ENCODE results near the gene RPS6KB2.

RPS6KB2 gene

DNA sequence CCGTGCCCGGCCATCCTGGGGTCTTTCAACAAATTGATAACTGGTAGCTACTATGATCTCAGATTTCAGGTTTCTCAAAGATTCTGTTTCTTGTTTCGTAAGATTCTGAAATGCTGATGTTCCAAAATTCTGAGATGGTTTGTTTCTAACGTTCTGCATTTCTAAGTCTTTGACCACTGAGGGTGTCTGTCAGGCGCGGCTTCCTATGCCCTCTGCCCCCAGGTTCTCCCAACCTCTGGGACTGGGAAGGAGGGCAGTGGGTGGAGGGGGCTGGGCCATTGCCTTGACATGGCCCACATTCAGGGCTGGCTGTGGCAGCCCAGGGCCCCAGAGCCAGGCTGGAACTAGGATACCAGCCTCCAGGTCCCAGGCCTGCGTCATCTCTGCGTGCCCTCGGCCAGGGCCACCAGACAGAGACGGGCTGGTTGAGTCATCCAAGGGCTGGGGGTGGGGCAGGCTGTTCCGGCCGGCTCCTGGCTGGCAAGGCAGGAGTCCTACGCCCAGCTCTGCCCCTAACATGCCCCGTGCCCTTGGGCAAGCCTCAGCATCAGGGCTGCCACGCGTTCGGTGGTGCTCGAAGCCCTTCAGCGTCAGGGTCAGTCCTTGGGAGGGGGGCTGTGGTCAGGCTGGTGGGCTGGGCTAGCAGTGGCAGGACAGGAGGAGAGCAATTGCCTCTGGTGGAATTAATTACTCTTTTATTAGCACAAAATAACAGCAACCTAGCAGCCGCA, 35.6 kb downstream of the RPS6KB2 start:
- TF ChIP-seq FOXP2 (optimal IDR thresholded peaks at IDR 0.05; ENCODE audit: borderline replicate concordance, extremely low read depth, extremely low read length, insufficient read depth) (peak; percentile 63), POLR2AphosphoS5 (IDR thresholded peaks at IDR 0.05; ENCODE audit: low read depth, low read length) (no peak), TAF1 (IDR thresholded peaks at IDR 0.05; ENCODE audit: borderline replicate concordance, insufficient read depth, low read length) (no peak), SIN3A (IDR thresholded peaks at IDR 0.05; ENCODE audit: borderline replicate concordance, insufficient read depth, low read length) (no peak)
- TF ChIP-seq, protein P1, sequence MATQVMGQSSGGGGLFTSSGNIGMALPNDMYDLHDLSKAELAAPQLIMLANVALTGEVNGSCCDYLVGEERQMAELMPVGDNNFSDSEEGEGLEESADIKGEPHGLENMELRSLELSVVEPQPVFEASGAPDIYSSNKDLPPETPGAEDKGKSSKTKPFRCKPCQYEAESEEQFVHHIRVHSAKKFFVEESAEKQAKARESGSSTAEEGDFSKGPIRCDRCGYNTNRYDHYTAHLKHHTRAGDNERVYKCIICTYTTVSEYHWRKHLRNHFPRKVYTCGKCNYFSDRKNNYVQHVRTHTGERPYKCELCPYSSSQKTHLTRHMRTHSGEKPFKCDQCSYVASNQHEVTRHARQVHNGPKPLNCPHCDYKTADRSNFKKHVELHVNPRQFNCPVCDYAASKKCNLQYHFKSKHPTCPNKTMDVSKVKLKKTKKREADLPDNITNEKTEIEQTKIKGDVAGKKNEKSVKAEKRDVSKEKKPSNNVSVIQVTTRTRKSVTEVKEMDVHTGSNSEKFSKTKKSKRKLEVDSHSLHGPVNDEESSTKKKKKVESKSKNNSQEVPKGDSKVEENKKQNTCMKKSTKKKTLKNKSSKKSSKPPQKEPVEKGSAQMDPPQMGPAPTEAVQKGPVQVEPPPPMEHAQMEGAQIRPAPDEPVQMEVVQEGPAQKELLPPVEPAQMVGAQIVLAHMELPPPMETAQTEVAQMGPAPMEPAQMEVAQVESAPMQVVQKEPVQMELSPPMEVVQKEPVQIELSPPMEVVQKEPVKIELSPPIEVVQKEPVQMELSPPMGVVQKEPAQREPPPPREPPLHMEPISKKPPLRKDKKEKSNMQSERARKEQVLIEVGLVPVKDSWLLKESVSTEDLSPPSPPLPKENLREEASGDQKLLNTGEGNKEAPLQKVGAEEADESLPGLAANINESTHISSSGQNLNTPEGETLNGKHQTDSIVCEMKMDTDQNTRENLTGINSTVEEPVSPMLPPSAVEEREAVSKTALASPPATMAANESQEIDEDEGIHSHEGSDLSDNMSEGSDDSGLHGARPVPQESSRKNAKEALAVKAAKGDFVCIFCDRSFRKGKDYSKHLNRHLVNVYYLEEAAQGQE (IDR thresholded peaks at IDR 0.05; ENCODE audit: insufficient read depth in 1 of 2, low read depth in 2 of 2, low read length in 2 of 2): no peak

DNA sequence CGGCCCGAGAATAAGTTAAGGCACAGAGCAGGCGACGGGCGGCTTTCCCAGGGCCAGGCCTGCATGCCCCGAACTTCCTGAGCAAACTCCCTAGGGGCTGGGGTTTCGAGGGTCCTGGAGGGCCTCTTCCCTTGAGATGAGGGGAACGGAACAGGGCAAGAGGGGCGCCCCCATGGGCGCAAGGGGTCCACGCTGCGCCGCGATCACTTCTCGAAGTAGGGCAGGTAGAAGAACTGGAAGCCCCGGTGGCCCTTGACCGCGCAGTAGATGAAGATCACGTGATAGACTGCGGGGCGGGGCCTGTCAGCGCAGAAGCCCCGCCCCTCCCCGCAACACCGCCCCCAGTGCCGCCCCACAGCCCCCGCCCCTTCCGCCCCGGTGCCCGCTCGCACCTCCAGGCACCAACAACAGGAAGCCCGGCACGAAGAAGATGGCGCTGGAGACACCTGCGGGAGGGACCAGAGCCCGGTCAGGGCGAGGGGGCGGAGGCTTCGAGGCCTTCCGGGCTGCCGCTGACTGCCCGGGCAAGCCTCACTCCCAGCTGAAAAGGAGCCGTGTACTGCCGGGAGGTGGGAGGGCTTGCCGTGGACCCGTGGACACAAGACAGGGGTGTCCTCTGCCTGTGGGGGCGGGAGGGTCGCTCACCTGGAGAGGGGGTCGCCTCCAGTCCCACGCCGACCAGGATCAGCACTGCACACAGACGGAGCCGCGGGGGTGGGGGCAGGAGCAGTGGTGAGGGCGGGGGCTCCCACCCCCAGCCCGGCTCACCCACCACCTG, 36.3 kb downstream of the RPS6KB2 start:
- TF ChIP-seq TAF1 (IDR thresholded peaks at IDR 0.05; ENCODE audit: borderline replicate concordance, insufficient read depth, low read length) (0 out of 2 replicates have a peak, but pooled peaks have one; percentile 36), FOXP2 (optimal IDR thresholded peaks at IDR 0.05; ENCODE audit: borderline replicate concordance, extremely low read depth, extremely low read length, insufficient read depth) (no peak), SIN3A (IDR thresholded peaks at IDR 0.05; ENCODE audit: borderline replicate concordance, insufficient read depth, low read length) (no peak), POLR2AphosphoS5 (IDR thresholded peaks at IDR 0.05; ENCODE audit: low read depth, low read length) (peak; percentile 78)
- TF ChIP-seq, protein P1 (IDR thresholded peaks at IDR 0.05; ENCODE audit: insufficient read depth in 1 of 2, low read depth in 2 of 2, low read length in 2 of 2): no peak

DNA sequence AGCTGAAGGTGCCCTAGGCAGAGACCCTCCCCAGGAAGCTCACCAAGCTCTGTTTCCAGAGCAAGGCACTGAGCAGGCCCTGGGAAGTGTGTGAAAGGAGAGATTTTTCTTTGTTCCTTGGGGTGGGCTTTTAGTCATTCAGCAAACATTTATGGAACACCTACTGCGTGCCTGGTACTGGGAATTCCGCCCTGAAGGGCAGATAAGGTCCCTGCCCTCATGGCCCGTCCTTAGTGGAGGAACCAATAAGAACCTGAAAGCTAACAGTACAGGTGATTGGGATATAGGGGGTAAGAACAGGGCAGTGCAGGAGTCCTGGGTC, 36.9 kb downstream of the RPS6KB2 start:
- TF ChIP-seq SIN3A (IDR thresholded peaks at IDR 0.05; ENCODE audit: borderline replicate concordance, insufficient read depth, low read length) (no peak), POLR2AphosphoS5 (IDR thresholded peaks at IDR 0.05; ENCODE audit: low read depth, low read length) (no peak), TAF1 (IDR thresholded peaks at IDR 0.05; ENCODE audit: borderline replicate concordance, insufficient read depth, low read length) (no peak), FOXP2 (optimal IDR thresholded peaks at IDR 0.05; ENCODE audit: borderline replicate concordance, extremely low read depth, extremely low read length, insufficient read depth) (no peak)
- TF ChIP-seq, protein P1 (IDR thresholded peaks at IDR 0.05; ENCODE audit: insufficient read depth in 1 of 2, low read depth in 2 of 2, low read length in 2 of 2): no peak

DNA sequence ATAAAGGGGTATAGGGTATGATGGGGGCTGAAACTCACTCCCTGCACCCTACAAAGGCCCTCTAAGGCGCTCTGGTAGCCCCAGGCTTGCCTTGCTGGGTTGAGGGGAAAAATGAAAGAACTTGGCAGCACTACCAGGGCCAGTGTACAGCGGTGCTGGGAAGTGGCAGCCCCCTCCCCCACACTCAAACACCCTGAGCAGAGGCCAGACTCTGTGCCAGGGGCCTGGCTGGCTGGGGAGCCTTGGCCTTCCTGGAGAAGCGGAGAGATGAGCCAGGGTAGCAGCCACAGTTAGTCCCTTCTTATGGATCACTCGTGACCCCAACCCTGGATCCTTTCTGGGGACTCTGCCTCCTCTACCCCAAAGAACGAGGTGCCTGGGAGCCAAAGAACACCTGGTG, 38.1 kb downstream of the RPS6KB2 start:
- no peak for TF ChIP-seq TAF1 (IDR thresholded peaks at IDR 0.05; ENCODE audit: borderline replicate concordance, insufficient read depth, low read length)
- TF ChIP-seq, protein P1 (IDR thresholded peaks at IDR 0.05; ENCODE audit: insufficient read depth in 1 of 2, low read depth in 2 of 2, low read length in 2 of 2): no peak
- TF ChIP-seq SIN3A (IDR thresholded peaks at IDR 0.05; ENCODE audit: borderline replicate concordance, insufficient read depth, low read length): no peak
- no peak for TF ChIP-seq FOXP2 (optimal IDR thresholded peaks at IDR 0.05; ENCODE audit: borderline replicate concordance, extremely low read depth, extremely low read length, insufficient read depth)
- TF ChIP-seq POLR2AphosphoS5 (IDR thresholded peaks at IDR 0.05; ENCODE audit: low read depth, low read length): no peak
